ENCODE measurements around the gene ZNF764.
A peak's percentile ranks its signal among the peaks of the same experiment; 100 is the strongest.
"Not testable (repeated sequence)": the region's sequence is repeated elsewhere in the genome, so short reads cannot be mapped to it uniquely, and the experiment has no call there.

The ZNF764 gene
- total RNA-seq: 22.7 to 35.4 reads per million in 2 experiments

DNA sequence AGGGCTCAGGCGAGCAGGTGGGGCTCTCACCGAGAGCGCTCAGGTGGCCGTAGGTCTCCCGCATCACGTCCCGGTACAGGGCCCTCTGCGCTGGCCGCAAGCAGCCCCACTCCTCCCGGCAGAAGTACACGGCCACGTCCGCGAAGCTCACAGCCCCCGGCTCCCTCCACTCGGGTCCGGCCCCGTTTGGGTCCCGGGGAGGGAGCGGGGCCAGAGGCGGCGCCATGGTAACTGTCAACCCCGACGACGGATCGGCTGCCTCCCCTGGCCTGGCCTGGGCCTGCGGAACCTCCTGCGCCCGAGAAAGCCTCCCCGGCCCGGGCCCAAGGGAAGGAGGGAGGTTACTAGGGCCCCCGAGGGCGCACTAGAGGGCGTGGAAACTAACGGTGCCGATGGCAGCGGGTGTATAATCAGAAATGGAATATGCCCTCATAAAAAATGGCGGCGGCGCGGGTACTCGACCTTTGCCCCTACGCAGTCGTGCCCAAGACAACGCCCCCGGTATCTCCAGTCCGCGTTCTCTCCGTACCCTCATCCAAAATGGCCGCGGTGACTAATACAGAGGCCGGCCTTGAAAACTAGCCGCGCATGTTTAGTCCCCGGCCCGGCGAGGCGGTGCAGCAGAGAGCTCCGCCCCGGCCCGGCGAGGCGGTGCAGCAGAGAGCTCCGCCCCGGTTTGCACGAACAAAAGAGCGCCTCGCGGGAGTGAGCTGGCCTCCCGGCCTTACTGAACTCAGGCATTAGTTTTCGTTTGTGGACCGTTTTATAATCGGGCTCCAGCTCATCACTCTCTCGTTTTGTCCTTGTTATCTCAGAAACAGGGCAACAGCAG is at the start of gene ZNF764:
Gene ZNF764, minus strand, starts transcription at position 418 of the 832 bp plus-strand sequence. Its CDS starts 192 bp downstream, at position 226.
- peak; percentile 93 for DNase-seq (ENCODE audit: low read depth)

DNA sequence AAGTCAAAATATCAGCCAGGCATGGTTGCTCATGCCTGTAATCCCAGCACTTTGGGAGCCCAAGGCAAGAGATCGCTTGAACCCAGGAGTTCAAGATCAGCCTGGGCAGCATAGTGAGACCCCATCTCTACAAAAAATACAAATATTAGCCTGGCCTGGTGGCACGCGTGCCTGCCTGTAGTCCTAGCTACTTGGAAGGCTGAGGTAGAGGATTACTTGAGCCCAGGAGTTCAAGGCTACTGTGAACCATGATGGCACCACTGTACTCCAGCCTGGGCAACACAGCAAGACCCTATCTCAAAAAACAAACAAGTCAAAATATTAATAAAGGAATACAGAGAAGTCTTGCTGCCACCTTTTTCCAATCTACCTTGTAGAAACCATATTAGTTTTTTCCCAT is 47.8 kb upstream of the ZNF764 start:
- no peak for DNase-seq (ENCODE audit: low read depth)

DNA sequence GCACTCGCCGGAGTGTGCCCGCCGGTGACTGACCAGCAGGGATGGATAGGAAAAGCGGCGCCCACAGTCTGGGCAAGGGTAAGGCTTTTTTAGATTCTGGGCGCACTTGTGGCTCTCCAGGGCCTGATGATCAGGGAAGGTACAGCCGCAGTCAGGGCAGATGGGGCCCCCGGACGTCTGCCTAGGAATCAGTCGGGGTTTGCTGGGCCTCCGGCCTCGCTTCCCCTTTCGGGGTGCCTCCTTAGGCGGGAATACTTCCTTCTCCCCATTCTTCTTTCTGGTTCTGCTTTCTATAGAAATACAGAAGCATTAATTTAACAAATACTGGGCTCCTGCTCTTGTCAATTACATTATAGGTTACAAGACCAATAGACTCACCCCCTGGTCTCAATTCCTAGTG is 47.0 kb upstream of the ZNF764 start:
- no peak for DNase-seq (ENCODE audit: low read depth)

DNA sequence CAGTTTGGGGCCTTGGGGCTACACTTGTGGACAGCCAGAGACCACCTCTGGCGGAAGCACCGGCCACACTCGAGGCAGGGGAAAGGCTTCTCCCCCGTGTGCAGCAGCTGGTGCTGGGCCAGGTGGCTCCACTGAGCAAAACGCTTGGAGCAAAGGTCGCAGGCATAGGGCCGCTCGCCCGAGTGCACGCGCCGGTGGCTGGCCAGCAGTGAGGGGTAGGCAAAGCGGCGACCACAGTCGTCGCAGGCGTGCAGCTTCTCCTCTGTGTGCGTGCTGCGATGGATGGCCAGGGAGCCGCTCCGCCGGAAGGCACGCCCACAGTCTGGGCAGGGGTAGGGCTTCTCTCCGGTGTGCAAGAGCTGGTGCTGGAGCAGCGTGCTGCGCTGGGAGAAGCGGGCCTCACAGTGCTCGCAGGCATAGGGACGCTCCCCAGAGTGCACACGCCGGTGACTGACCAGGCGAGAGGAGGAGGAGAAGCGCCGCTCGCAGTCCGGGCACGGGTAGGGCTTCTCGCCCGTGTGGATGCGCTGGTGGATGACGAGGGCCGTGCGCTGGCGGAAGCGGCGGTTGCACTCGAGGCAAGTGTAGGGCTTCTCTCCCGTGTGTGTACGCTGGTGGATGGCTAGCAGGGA is 46.3 kb upstream of the ZNF764 start:
- DNase-seq (ENCODE audit: low read depth): no peak

DNA sequence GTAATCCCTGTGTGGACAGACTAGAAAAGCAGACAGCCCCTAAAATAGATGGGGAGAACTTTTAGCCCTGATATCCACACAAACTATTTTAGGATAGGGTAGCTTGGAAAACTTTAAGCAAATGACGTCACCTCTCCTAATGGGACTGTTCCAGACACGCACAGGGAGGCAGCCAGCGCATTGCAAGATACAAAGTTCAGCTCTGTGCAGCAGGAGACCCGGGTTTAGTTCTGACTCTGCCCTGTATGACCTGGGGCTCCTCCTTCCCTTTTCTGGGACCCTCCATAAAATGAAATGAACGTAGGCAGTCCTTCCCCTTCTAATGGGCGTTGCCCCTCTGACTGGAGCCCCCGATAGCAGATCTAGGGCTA is 45.8 kb upstream of the ZNF764 start:
- DNase-seq (ENCODE audit: low read depth): no peak

DNA sequence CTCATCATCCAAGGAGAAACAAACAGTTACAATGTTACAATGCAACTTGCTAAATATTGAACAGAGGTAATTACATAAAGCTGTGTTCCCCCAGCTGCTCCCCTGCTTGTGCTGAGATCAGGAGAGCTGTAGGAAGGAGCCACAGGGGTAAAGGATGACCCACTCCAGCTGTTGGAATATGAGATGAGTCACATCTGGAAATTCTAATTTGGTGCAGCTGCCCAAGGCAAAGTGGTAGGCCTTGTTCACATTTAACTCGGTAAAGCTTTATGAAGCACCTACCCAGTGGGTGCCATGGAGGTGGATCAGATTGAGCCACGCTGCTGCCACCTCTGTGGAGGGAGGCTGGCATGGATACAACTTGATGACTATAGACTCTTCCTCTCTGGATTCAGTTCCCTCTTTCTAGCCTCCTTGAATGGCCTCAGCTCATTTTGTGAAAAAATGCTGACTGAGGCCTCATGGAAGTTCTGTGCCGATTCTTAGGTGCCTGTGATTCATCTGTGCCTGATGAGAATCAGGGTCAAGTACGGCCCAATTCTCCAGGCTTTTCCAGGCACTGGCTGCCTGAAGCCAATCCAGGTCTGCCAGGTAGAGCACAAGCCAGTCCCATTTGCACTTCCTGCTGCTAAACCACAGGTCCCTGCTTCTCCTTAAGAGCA is 44.6 kb upstream of the ZNF764 start:
- no peak for DNase-seq (ENCODE audit: low read depth)

DNA sequence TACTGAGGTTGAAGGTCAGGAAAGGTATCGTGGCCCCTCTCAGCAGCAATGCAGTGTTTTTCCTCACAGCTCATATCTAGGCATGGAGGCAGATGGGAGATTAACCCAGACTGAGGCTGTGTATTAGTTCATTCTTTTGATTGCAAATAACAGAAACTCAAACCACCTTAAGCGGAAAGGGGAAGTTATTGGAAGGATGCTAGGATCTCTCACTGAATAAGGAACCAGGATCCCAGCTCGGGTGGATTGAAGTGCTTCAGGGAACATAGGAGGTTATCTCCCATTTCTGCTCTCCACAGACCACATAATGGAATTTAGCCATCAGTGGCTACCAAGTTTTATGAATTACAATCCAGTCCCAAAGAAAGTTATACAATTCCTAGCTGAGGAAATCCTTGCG is 43.8 kb upstream of the ZNF764 start:
- DNase-seq (ENCODE audit: low read depth): no peak

DNA sequence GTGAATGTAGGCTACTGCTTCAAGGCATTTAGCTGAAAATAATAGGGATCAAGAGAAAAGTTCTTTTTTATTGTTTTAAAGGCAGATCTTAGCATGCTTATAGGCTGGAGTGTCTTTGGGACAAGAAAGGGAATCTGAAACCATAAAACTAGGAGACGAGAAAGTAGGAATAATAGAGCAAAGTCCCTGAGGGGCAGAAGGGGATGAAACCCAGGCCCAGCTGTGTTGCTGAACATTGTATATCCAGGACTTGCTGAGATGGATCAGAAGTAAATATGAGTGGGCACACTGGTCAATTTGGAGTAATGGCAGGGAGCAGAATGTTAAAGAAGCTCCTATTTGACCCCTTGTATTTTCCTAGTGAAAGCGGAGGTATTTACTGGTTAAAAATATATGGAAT is 42.8 kb upstream of the ZNF764 start:
- DNase-seq (ENCODE audit: low read depth): no peak

DNA sequence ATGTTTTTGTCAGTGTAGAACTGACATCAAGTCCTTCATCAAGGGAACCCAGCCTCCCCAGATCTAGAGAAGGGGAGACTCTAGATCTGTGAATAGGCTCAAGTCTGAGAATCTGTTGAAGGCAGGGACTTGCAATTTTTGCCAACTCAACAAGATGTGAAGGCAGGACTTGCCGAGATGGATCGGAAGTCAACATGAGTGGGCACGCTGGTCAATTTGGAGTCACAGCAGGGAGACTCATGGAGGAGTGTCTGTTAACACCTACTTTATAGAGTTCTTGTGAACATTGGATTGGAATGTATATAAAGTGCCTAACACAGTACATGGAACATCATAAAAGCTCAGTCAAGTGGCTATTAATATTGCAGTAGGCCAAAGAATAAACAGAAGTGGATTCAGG is 42.0 kb upstream of the ZNF764 start:
- no peak for DNase-seq (ENCODE audit: low read depth)

DNA sequence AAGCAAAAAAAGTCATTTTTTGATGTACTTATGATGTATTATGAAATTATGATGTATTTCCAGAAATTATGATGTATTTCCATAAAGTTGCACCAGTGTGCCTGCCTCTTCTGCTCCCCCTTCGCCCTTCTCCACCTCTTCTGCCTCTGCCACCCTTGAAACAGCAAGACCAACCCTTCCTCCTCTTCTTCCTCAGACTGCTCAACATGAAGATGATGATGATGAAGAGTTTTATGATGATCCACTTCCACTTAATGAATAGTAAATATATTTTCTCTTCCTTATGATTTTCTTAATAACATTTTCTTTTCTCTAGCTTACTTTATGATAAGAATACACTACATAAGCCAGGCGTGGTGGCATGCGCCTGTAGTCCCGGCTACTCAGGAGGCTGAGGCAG is 34.7 kb upstream of the ZNF764 start:
- no peak for DNase-seq (ENCODE audit: low read depth)

DNA sequence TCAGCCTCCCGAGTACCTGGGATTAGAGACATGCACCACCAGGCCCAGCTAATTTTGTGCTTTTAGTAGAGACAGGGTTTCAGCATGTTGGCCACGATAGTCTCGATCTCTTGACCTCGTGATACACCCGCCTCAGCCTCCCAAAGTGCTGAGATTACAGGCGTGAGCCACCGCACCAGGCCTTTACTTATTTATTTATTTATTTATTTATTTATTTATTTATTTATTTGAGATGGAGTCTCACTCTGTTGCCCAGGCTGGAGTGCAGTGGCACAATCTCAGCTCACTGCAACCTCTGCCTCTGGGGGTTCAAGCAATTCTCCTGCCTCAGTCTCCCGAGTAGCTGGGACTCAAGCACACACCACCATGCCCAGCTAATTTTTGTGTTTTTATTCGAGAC is 32.7 kb upstream of the ZNF764 start:
- not testable (repeated sequence) for DNase-seq (ENCODE audit: low read depth)

DNA sequence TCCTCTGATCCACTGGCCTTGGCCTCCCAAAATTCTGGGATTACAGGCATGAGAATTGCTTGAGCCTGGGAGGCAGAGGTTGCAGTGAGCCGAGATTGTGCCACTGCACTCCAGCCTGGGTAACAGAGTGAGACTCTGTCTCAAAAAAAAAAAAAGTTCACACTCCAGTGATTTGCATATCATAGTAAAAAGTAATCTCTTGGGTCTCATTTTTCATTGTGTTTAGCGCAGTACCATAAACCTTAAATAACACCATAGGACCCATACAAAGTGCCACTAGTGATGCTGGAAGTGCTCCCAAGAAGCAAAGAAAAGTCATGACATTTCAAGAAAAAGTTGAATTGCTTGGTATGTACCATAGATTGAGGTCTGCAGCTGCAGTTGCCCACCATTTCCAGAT is 31.4 kb upstream of the ZNF764 start:
- not testable (repeated sequence) for DNase-seq (ENCODE audit: low read depth)

DNA sequence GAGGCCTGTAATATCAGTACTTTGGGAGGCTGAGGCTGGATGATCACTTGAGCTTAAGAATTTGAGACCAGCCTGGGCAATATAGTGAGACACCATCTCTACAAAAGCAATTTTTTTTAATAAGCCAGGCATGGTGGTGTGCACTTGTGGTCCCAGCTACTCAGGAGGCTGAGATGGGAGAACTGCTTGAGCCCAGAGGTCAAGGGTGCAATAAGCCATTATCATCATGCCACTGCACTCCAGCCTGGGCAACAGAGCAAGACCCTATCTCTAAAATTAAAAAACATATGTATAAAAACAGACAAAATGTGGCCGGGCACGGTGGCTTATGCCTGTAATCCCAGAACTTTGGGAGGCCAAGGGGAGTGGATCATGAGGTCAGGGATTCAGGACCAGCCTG is 30.5 kb upstream of the ZNF764 start:
- no peak for DNase-seq (ENCODE audit: low read depth)

DNA sequence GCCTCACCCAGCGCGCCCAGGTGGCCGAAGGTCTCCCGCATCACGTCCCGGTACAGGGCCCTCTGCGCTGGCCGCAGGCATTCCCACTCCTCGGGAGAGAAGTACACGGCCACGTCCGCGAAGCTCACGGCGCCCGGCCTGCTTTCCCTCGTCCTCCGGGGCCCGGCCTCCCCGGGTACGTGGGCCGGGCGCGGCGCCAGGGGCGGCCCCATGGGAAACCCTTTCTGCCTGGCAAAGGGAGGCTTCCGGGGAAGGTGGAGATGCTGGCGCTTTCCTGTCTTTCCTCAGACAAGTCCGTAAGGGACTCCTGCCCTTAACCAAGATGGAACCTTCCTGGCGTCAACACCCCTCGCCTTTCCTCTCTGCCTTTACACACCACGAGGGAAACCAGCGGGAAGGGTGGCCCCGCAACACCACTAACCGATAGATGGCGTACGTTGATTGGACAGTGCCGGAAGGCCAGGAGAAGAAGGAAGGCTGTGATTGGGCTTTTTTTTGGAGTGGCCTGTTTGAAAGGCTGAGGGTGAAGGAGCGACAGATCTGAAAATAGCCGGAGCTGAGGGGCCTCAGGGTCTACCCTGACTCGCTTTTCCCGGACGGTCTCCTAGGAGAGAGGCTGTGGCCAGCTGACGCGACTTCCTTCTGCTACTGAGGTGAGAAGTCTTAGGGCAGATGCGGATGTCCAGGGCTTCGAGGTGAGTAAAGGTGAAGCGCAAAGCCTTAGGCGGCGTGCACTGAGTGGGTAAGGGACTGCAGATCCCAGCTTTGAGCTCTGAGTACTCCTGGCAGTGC is 27.4 kb upstream of the ZNF764 start, which contains the start of gene ZNF785:
Gene ZNF785, minus strand, starts transcription at position 298 of the 792 bp plus-strand sequence. Its CDS starts 86 bp downstream, at position 212.
- DNase-seq (ENCODE audit: low read depth): peak; percentile 91

DNA sequence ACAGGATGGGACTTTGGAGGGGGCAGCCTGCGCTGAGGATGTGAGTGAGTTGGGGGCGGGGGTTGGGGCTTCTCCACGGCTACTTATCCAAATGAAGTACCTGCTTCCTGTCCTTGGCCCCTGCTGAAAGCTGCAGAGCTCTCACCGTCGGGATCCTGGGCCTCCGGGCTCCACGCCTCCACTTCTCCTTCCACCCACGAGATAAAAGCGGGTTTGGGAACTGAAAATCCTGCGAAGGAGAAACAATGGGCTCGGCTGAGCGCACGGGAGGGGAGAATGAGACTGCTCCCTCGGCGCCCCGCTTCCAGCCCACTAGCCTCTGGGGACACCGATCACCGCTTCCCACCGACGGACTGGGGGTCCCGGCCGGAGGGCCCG is 26.8 kb upstream of the ZNF764 start:
- DNase-seq (ENCODE audit: low read depth): no peak

DNA sequence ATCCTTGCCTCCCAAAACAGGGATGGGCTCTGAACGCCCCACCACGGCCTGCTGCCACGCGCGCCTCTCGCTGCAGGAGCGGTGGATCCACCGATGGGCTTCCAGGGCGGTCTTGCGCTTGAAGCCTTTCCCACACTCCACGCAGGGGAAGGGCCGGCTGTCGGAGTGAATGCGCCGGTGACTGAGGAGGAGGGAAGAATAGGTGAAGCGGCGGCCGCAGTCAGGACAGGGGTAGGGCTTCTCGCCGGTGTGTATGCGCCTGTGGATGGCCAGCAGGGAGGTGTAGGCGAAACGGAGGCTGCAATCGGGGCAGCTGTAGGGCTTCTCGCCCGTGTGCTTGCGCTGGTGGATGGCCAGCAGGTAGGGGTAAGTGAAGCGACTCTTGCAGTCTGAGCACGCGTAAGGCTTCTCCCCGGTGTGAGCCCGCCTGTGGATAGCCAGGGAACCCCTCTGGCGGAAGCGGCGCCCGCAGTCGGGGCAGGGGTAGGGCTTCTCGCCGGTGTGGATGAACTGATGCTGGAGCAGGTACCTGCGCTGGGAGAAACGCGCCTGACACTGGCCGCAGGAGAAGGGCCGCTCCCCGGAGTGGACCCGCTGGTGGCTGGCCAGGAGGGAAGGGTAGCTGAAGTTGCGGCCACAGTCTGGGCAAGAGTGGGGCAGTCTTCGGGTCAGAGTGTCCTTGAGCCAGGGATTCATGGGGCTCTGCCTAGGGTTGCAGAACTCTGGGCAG is 24.6 kb upstream of the ZNF764 start:
- no peak for DNase-seq (ENCODE audit: low read depth)

DNA sequence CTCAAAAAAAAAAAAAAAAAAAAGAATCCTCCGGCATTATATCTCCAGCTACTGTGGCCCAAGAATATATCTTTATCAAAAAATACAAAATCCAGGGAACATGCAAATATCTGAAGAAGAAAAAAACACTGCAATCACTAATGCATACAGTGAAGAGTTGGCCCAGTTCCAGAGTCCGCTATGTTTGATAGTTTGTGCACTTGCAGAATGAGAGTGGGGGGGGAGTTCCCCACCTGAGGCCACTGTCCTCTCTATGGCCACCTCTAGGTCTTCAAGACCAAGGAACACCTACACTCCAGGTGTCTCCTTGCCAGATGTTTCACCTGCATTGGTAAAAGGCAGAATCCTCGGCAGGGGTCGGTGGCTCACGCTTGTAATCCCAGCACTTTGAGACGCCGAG is 23.3 kb upstream of the ZNF764 start:
- no peak for DNase-seq (ENCODE audit: low read depth)

DNA sequence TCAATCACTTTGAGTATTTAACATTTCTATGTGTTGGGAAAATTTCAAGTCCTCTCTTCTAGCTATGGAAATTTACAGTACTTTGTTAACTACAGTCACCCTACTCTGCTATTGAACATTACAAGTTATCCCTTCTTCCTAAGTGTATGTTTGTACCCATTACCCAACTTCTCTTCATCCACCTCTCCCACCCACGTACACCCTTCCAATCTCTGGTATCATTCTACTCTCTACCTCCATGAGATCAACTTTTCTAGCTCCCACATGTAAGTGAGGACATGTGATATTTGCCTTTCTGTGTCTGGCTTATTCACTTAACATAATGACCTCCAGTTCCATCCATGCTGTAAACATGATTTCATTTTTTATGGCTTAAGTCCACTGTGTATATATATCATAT is 16.5 kb upstream of the ZNF764 start:
- DNase-seq (ENCODE audit: low read depth): no peak

DNA sequence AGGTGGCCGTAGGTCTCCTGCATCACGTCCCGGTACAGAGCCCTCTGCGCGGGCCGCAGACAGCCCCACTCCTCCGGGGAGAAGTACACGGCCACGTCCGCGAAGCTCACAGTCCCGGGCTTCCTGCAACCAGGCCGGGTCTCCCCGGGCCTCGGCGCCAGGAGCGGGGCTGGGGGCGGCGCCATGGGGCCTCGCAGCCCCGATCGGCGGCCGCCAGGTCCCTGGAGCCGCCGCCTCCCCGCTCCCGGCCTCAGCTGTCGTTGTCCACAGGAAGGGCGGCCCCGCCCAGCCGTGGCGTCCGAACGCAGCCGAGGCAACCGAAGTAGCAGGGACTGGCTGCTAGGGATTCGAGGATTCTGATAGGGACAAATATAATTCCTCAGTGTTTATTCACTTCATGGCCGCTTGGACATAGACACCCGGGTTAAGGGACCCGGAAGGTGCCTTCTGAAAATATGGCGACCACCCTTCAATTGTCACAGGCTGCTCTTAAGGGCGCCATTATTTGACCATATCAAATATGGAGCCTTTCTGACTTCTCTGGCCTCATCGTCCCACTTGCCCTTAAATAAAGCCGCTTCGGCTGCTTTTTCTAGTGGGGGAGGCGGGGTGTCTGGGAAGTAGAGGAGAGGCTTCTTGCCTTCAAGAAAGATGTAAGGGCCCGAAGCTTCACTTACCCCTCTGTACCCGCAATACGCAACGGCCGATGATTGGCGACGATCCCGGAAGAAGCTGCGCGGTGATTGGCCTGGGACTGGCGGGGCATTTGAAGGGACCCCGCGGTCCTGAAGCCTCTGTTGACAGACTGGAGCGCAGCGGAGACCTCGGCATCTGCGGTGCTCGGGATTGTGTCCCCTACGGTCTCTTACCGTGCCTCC is 13.5 kb upstream of the ZNF764 start, which contains the start of gene ZNF688:
Gene ZNF688, minus strand, starts transcription at position 270 of the 878 bp plus-strand sequence. Its CDS starts 85 bp downstream, at position 185.
- peak; percentile 93 for DNase-seq (ENCODE audit: low read depth)

All from T follicular helper cell (primary cell).